22Rv1 (cell line): Measurements from ENCODE around the gene FGGY.
"Not testable (repeated sequence)": the region's sequence is repeated elsewhere in the genome, so short reads cannot be mapped to it uniquely, and the experiment has no call there.

ENCODE experiments used
- H3K27ac ChIP-seq: fragments of 450-650 bp; 2 replicates; pipeline ENCODE4 v1.5.1; 2017
- CTCF ChIP-seq: fragments of 450-650 bp; IDR thresholded peaks from 2 replicates; pipeline ENCODE4 v1.5.1; 2017; ENCODE audit warnings: mild to moderate bottlenecking
- ZFX ChIP-seq: fragments of 450-650 bp; IDR thresholded peaks from 2 replicates; pipeline ENCODE4 v1.6.1; 2017; ENCODE audit warnings: antibody characterized with exemption, borderline replicate concordance

The FGGY gene

GRCh38 chr1:59296358-59297256, at the start of gene FGGY:
TSS of gene FGGY (plus strand) at chr1:59297094. CDS start at chr1:59321550, 24,456 bp downstream.
- TF ChIP-seq CTCF (no peak), ZFX (no peak)
- H3K27ac ChIP-seq: peak within 1 kb of the TSS; percentile 95

- no peak for TF ChIP-seq ZFX
- no peak for TF ChIP-seq CTCF
- H3K27ac ChIP-seq: no peak overlapping the region
Observed at GRCh38 chr1:59248758-59249157, 48.1 kb upstream of the FGGY start.

GRCh38 chr1:59249396-59250137, 47.3 kb upstream of the FGGY start:
- TF ChIP-seq CTCF (no peak), ZFX (no peak)
- no peak overlapping the region for H3K27ac ChIP-seq

GRCh38 chr1:59251061-59251460, 45.8 kb upstream of the FGGY start:
- H3K27ac ChIP-seq: not testable (repeated sequence)

GRCh38 chr1:59256429-59256828, 40.5 kb upstream of the FGGY start:
- not testable (repeated sequence) for H3K27ac ChIP-seq

GRCh38 chr1:59258412-59259032, 38.4 kb upstream of the FGGY start:
- no peak for TF ChIP-seq CTCF
- no peak for TF ChIP-seq ZFX
- no peak overlapping the region for H3K27ac ChIP-seq

GRCh38 chr1:59261537-59261936, 35.4 kb upstream of the FGGY start:
- TF ChIP-seq CTCF (no peak), ZFX (no peak)
- no peak overlapping the region for H3K27ac ChIP-seq

GRCh38 chr1:59262631-59263030, 34.3 kb upstream of the FGGY start:
- TF ChIP-seq CTCF: no peak
- no peak overlapping the region for H3K27ac ChIP-seq
